Endothelial cell of umbilical vein (primary cell): ENCODE measurements around the gene FZD2. TPM values are rescaled to one million over a fixed set of nuclear protein-coding genes. Genes with fewer than 3 reads are reported as not detected.

Experiments used
- BruUV-seq: library from RNA; stranded (reverse); fragments of 400-500 nt; replicated peaks from 2 replicates; lab custom pipeline; 2021; lab: Mats Ljungman, UMichigan
- CTCF ChIA-PET: fragments of 300-600, 350-600 bp; sonication (Branson Sonifier 250); formaldehyde crosslinking; loops from one replicate; lab custom pipeline; 2021; ENCODE audit warnings: antibody characterized with exemption, inconsistent platforms; lab: Charles Lee
- POLR2A ChIA-PET: fragments of 300-600, 350-600 bp; sonication (Branson Sonifier 250); formaldehyde crosslinking; loops from one replicate; lab custom pipeline; 2021; ENCODE audit warnings: antibody characterized with exemption, inconsistent platforms; lab: Charles Lee
- DNase-seq: peaks from one replicate; pipeline ENCODE4 v3.0.0-alpha.2; 2011; ENCODE audit warnings: low read depth, low spot score
- FAIRE-seq: peaks from 2 replicates; lab custom pipeline; 2011; peaks lifted over from hg19 to GRCh38; lab: Jason Lieb, UNC
- H2AFZ ChIP-seq: 2 replicates; pipeline ENCODE4 v1.6.0; 2012; ENCODE audit warnings: low read depth, low read length, control low read depth, inconsistent platforms
- H3K27ac ChIP-seq: 2 replicates; pipeline ENCODE4 v1.5.1; 2011; ENCODE audit warnings: low read depth, mild to moderate bottlenecking, control low read depth, low read length, moderate library complexity; ENCODE audit not compliant: insufficient read depth
- H3K27me3 ChIP-seq, 2 experiments: 2 replicates each; pipeline versions ENCODE4 v1.6.0 to v1.6.1; 2011; ENCODE audit warnings: low read length in 2 of 2, mixed read lengths in 1 of 2; ENCODE audit not compliant: control insufficient read depth in 2 of 2, insufficient read depth in 2 of 2
- H3K36me3 ChIP-seq, 2 experiments: 2 replicates in 1 of 2; 3 replicates in 1 of 2; pipeline ENCODE4 v1.5.1; 2011; ENCODE audit warnings: low read length in 2 of 2, mild to moderate bottlenecking in 1 of 2, moderate library complexity in 1 of 2; ENCODE audit not compliant: control insufficient read depth in 2 of 2, insufficient read depth in 2 of 2; ENCODE audit errors: extremely low read depth in 1 of 2
- H3K4me1 ChIP-seq: 3 replicates; pipeline ENCODE4 v1.5.1; 2011; ENCODE audit warnings: mild to moderate bottlenecking, low read length; ENCODE audit not compliant: control insufficient read depth, insufficient read depth; ENCODE audit errors: extremely low read depth
- H3K4me2 ChIP-seq: 2 replicates; pipeline ENCODE4 v1.6.1; 2011; ENCODE audit warnings: low read length, control low read depth, mixed read lengths; ENCODE audit not compliant: insufficient read depth
- H3K4me3 ChIP-seq, 3 experiments: fragments of 200-600 bp in 1 of 3; sonication (generic), shearing (Covaris generic) in 1 of 3; replicated peaks in 1 of 3; 2 replicates each; pipeline ENCODE4 v1.5.1; 2011 to 2016; ENCODE audit warnings: control low read depth in 3 of 3, low read length in 3 of 3, mild to moderate bottlenecking in 2 of 3, inconsistent platforms in 1 of 3, low read depth in 1 of 3, moderate library complexity in 1 of 3; ENCODE audit not compliant: insufficient read depth in 1 of 3
- H3K79me2 ChIP-seq: 2 replicates; pipeline ENCODE4 v1.6.0; 2012; ENCODE audit warnings: low read length, inconsistent platforms; ENCODE audit not compliant: control insufficient read depth, insufficient read depth
- H3K9ac ChIP-seq: replicated peaks from 2 replicates; pipeline ENCODE3; 2011; ENCODE audit warnings: low read length, control low read depth; ENCODE audit not compliant: insufficient read depth; ENCODE audit errors: extremely low read depth
- H3K9me1 ChIP-seq: replicated peaks from 3 replicates; pipeline ENCODE4 v1.6.0; 2011; ENCODE audit warnings: mild to moderate bottlenecking, low read length; ENCODE audit not compliant: control insufficient read depth, insufficient read depth; ENCODE audit errors: extremely low read depth
- H3K9me3 ChIP-seq: replicated peaks from 2 replicates; pipeline ENCODE4 v1.5.1; 2012; ENCODE audit warnings: low read length, inconsistent platforms; ENCODE audit not compliant: control insufficient read depth, insufficient read depth
- H4K20me1 ChIP-seq: replicated peaks from 2 replicates; pipeline ENCODE3; 2011; ENCODE audit warnings: mild to moderate bottlenecking, low read length; ENCODE audit not compliant: control insufficient read depth, insufficient read depth; ENCODE audit errors: extremely low read depth
- EZH2 ChIP-seq: IDR thresholded peaks from 2 replicates; pipeline ENCODE4 v1.6.1; 2012; ENCODE audit warnings: borderline replicate concordance, low read depth, mild to moderate bottlenecking, moderate library complexity, low read length, inconsistent platforms; ENCODE audit not compliant: severe bottlenecking
- FOS ChIP-seq: IDR thresholded peaks from 2 replicates; pipeline ENCODE4 v1.6.1; 2011; ENCODE audit warnings: mild to moderate bottlenecking, low read length, moderate library complexity, borderline replicate concordance; ENCODE audit not compliant: insufficient read depth
- GATA2 ChIP-seq: IDR thresholded peaks from 2 replicates; pipeline ENCODE4 v1.7.0; 2011; ENCODE audit warnings: low read depth, mild to moderate bottlenecking, moderate library complexity, mixed read lengths, low read length; ENCODE audit not compliant: insufficient read length, insufficient read depth
- JUN ChIP-seq: IDR thresholded peaks from 2 replicates; pipeline ENCODE4 v1.6.1; 2011; ENCODE audit warnings: borderline replicate concordance, low read depth; ENCODE audit not compliant: insufficient read length, insufficient read depth
- MYC ChIP-seq: IDR thresholded peaks from one replicate; pipeline ENCODE4 v1.6.1; 2011; ENCODE audit warnings: mild to moderate bottlenecking, low read depth, low read length
- POLR2A ChIP-seq: IDR thresholded peaks from 2 replicates; pipeline ENCODE4 v1.6.1; 2012; ENCODE audit warnings: low read depth, mild to moderate bottlenecking, control low read depth, low read length
- POLR2AphosphoS5 ChIP-seq: IDR thresholded peaks from 2 replicates; pipeline ENCODE4 v1.6.1; 2012; ENCODE audit warnings: low read depth, mild to moderate bottlenecking, control low read depth, low read length, moderate library complexity; ENCODE audit not compliant: insufficient read depth
- dilution Hi-C: fragments of 300-500 bp; cut with MboI; formaldehyde crosslinking; loops from one replicate; pipeline ENCODE4 v1.15.0; 2019; ENCODE audit warnings: low sequenced_read_pairs; ENCODE audit not compliant: extremely low pct_ligation_motif_present
- intact Hi-C: fragments of 100-400 bp; cut with micrococcal nuclease; formaldehyde crosslinking; loops from one replicate; pipeline ENCODE4 v1.10.0; 2022
- polyA plus RNA-seq, 4 experiments: library from polyadenylated mRNA; depleted of rRNA in 3 of 4; stranded (reverse) in 3 of 4; unstranded in 1 of 4; fragments of >200 nt; gene quantifications; 2 replicates each; pipeline versions ENCODE4 v1.2.1 to v1.2.3, GENCODE V29; 2011 to 2012; ENCODE audit warnings: missing spikeins in 1 of 4
- total RNA-seq: library from RNA; stranded (reverse); gene quantifications from 2 replicates; pipeline ENCODE4 v1.2.3, GENCODE V29; 2021
- TF ChIP-seq, protein P1 (sequence below): IDR thresholded peaks from 2 replicates; pipeline ENCODE4 v1.6.1; 2011; ENCODE audit not compliant: insufficient read depth, insufficient read length
- TF ChIP-seq, protein P2 (sequence below), 2 donors: IDR thresholded peaks; 1 replicate in 1 of 2; 2 replicates in 1 of 2; pipeline ENCODE4 v1.5.1; 2011; ENCODE audit warnings: low read length in 2 of 2, mild to moderate bottlenecking in 2 of 2, moderate library complexity in 2 of 2, control low read depth in 1 of 2, inconsistent platforms in 1 of 2, low read depth in 1 of 2; ENCODE audit not compliant: insufficient read depth in 1 of 2; ENCODE audit errors: extremely low read depth in 1 of 2

Gene FZD2
- total and polyA plus RNA-seq, 2 donors (not counting 3 experiments of a cell fraction or from before 2014, with no cell fraction given): 5.8 to 14.0 TPM

GRCh38 chr17:44575403-44575802 lies 18.1 kb downstream of the FZD2 start:
- no peak overlapping the region for H3K27ac ChIP-seq
- no peak overlapping the region for H3K4me2 ChIP-seq
- H3K4me3 ChIP-seq: no peak overlapping the region
- dilution Hi-C loops (no loop called here), intact Hi-C loops (no loop called here)
- H3K9me3 ChIP-seq: no peaks in the 10 kb centered on the region
- H4K20me1 ChIP-seq: no peaks in the 10 kb centered on the region
- no peak for DNase-seq
- no peak overlapping the region for H3K9ac ChIP-seq
- no TSS peak for BruUV-seq
- TF ChIP-seq FOS: no peak
- TF ChIP-seq POLR2AphosphoS5: no peak
- TF ChIP-seq GATA2: no peak
- TF ChIP-seq, protein P1, sequence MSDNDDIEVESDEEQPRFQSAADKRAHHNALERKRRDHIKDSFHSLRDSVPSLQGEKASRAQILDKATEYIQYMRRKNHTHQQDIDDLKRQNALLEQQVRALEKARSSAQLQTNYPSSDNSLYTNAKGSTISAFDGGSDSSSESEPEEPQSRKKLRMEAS: no peak
- TF ChIP-seq MYC: no peak
- no peak for TF ChIP-seq POLR2A
- TF ChIP-seq EZH2: no peak
- no peaks in the 10 kb centered on the region for H3K79me2 ChIP-seq
- ChIA-PET POLR2A (no interaction called here), CTCF (interaction anchor here (0.6 to 1.3 kb wide), 2 partner anchors 17 to 85 kb away, joined by 3 read pairs; no protein-coding TSS in a partner anchor)
- peaks cover 10 to 14% of the 10 kb centered on the region in 2 experiments for H3K27me3 ChIP-seq
- no peaks in the 10 kb centered on the region for H3K4me1 ChIP-seq
- H3K36me3 ChIP-seq: no peaks in the 10 kb centered on the region
- no peak for FAIRE-seq
- no peak overlapping the region for H2AFZ ChIP-seq
- H3K9me1 ChIP-seq: no peaks in the 10 kb centered on the region

DNA sequence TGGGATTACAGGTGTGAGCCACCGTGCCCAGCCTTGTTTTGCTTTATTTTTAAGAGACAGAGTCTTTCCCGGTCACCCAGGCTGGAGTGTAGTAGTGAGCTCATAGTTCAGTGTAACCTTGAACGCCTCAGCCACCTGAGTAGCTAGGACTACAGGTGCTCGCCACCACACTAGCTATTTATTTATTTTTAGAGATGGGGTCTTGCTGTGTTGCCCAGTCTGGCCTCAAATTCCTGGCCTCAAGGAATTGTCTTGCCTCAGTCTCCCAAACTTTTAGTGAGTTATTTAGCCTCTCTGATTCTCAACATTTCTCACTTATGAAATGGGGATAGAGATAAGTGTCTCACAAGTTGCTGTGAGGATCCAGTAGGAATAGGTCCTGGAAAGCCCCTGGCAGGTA lies 21.7 kb downstream of the FZD2 start:
- FAIRE-seq (no peak), DNase-seq (no peak)
- Histone ChIP-seq H3K4me3 (no peak overlapping the region), H3K9me3 (no peaks in the 10 kb centered on the region), H3K79me2 (no peaks in the 10 kb centered on the region), H3K36me3 (no peaks in the 10 kb centered on the region), H3K9ac (no peak overlapping the region), H3K4me2 (no peak overlapping the region), H2AFZ (no peak overlapping the region), H3K4me1 (no peaks in the 10 kb centered on the region), H3K27ac (no peak overlapping the region), H3K9me1 (no peaks in the 10 kb centered on the region), H3K27me3 (peaks cover 13 to 16% of the 10 kb centered on the region in 2 experiments), H4K20me1 (no peaks in the 10 kb centered on the region)
- no TSS peak for BruUV-seq
- ChIA-PET POLR2A (interaction anchor here (0.6 kb wide), 1 partner anchor 336 kb away, joined by 8 read pairs; no protein-coding TSS in a partner anchor), CTCF (interaction anchor here (0.6 to 0.8 kb wide), 2 partner anchors 18 to 39 kb away, joined by 3 read pairs; no protein-coding TSS in a partner anchor)
- dilution Hi-C loops (no loop called here), intact Hi-C loops (no loop called here)
- no peak for TF ChIP-seq JUN
- TF ChIP-seq EZH2: no peak
- no peak for TF ChIP-seq GATA2
- no peak for TF ChIP-seq POLR2AphosphoS5
- TF ChIP-seq, protein P2, sequence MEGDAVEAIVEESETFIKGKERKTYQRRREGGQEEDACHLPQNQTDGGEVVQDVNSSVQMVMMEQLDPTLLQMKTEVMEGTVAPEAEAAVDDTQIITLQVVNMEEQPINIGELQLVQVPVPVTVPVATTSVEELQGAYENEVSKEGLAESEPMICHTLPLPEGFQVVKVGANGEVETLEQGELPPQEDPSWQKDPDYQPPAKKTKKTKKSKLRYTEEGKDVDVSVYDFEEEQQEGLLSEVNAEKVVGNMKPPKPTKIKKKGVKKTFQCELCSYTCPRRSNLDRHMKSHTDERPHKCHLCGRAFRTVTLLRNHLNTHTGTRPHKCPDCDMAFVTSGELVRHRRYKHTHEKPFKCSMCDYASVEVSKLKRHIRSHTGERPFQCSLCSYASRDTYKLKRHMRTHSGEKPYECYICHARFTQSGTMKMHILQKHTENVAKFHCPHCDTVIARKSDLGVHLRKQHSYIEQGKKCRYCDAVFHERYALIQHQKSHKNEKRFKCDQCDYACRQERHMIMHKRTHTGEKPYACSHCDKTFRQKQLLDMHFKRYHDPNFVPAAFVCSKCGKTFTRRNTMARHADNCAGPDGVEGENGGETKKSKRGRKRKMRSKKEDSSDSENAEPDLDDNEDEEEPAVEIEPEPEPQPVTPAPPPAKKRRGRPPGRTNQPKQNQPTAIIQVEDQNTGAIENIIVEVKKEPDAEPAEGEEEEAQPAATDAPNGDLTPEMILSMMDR (IDR thresholded peaks at IDR 0.05; ENCODE audit: extremely low read depth in 1 of 2, insufficient read depth in 1 of 2, low read depth in 1 of 2, low read length in 2 of 2): no peak
- TF ChIP-seq FOS: no peak
- no peak for TF ChIP-seq MYC
- no peak for TF ChIP-seq POLR2A
